NCI-H446 treated with DMSO at 0.1 percent for 48 hours (cell line): ENCODE data around the gene COL6A6.
A peak's percentile ranks its signal among the peaks of the same experiment; 100 is the strongest.
"Not testable (repeated sequence)": the region's sequence is repeated elsewhere in the genome, so short reads cannot be mapped to it uniquely, and the experiment has no call there.

ENCODE experiments used
- DNase-seq: peaks from one replicate; lab custom pipeline; 2025; lab: John Stamatoyannopoulos, UW

COL6A6 gene

DNA sequence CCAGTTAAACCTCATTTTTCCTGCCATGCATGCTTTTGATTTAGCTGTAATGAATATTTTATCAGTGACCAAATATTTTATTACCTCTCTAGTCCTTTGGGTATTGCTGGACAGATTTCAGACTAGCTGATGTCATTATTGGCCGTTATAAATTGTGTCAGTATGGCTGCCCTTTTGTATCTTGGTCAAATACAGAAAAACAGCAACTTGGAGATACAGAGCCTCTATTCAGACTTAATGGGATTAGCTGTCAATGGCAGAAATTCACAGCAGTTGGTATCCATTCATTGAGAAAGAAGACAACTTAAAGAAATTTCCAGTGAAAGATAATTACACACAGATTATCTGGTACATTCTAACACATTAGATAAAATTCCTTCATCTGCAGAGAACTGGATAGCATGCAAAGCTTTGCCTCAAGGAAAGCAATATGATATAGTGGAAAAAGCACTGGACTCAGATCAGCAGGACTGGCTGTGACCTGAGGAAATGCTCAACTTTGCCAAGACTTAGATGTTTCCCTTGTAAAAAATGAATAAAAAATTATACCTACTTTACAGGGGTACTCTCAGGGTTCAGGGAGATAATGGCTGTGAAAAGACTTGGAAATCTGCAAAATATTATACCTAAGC lies 20.8 kb downstream of the COL6A6 start:
- DNase-seq = no peak

DNA sequence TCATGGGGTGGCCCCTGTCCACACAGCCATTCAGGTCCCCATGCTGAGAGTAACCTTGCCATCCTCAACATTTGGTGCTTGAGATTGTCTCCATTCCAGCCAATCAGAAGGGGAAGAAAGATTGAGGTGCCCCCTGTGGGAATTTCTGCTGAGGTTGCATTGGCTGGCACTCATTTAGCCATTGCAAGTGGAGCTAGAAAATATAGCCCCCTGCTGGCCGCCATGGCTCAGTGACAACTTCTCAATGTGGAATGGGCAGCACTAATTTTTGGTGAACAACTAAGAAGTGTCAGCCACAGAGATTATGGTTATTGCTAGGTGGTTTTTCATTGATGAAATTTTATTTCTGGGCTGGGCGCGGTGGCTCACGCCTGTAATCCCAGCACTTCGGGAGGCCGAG lies 22.0 kb downstream of the COL6A6 start:
- DNase-seq = peak; percentile 19

DNA sequence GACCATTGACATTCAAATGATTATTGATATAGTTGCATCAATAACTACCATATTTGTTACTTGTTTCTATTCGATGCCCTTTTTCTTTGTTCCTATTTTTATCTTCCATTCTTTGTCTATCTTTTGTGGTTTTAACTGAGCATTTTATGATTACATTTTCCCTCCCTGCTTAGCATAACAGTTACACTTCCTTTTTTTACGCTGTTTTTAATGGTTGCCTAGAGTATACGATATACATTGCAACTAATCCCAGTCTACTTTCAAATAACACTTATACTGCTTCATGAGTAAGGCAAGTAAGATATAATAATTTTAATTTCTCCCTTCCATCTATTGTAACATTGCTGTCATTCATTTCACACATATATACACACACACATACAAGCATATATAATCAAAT lies 26.3 kb downstream of the COL6A6 start:
- no peak for DNase-seq

DNA sequence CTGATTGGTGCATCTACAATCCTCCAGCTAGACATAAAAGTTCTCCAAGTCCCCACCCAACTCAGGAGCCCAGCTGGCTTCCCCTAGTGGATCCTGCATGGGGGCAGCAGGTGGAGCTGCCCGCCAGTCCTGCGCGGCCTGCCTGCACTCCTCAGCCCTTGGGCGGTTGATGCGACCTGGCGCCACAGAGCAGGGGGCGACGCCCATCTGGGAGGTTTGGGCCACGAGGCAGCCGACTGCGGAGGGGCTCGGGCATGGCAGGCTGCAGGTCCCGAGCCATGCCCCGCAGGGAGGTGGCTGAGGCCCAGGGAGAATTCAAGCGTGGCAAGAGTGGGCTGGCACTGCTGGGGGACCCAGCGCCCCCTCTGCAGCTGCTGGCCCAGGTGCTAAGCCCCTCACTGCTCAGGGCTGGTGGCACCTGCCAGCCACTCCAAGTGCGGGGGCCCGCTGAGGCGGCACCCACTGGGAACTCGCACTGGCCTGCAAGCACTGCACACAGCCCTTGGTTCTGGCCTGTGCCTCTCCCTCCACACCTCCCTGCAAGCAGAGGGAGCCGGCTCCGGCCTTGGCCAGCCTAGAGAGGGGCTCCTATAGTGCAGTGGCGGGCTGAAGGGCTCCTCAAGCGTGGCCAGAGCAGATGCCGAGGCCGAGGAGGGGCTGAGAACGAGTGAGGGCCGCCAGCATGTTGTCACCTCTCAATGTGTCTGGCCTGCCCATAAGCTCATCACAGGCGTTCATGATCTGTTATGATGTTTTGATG lies 30.1 kb downstream of the COL6A6 start:
- no peak for DNase-seq

DNA sequence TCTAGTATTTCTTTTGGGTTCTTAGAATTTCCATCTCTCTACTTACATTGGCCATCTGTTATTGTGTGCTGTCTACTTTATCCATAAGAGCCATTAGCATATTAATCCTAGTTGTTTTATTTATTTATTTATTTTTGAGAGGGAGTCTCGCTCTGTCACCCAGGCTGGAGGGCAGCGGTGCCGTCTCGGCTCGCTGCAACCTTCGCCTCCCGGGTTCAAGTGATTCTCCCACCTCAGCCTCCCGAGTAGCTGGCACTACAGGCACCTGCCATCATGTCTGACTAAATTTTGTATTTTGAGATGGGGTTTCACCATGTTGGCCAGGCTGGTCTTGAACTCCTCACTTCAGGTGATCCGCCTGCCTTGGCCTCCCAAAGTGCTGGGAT lies 30.7 kb downstream of the COL6A6 start:
- not testable (repeated sequence) for DNase-seq

DNA sequence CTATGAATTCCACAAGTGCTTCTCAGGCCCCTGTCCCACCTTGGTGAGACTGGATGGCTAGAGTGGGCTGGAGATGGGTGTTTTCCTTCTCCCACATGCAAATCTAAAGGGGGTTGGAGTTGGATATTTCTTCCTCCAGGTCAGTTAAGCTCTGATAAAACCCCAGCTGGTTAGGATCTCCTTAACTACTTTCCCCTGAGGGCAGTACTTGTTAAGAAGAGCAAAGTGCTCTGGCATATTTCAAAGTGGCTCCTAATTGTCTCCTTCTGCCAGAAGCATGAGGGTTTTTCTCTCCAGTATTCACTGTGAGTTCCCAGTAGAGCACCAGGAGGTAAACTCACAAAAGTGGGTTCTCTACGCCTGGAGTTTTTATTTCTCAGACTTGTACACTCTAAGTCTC lies 31.4 kb downstream of the COL6A6 start:
- DNase-seq = no peak

DNA sequence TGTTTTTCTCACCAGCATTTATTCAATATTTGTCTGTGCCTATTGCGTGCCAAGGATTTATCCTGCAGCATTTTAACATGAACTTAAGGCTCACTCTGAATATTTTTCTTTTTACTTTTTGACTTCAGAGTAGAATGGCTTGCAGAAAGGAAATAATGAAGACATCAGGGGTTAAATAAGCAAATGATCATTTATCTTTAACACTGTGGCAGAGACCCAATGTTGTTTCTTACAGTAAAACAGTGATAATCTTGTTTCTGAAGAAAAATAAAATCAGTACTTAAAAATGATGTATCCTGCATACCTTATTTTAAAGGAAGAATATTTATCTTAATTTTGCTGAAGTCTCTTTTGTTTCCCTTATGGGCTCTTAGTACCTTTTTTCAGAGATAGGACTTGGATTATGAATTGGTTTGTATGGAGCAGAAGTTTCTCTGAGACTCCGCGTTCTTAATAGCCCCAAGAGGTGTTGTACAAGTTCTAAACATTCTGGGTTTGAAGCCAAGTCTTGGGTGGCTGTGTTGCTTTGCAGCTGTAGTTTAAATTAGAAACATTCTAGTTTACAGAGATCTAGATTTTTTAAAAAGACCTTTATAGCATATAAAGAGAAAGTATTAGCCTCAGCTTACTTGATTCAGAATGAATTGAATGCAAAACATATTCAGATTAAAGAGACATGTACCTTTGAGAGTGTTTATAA lies 40.5 kb downstream of the COL6A6 start:
- no peak for DNase-seq

DNA sequence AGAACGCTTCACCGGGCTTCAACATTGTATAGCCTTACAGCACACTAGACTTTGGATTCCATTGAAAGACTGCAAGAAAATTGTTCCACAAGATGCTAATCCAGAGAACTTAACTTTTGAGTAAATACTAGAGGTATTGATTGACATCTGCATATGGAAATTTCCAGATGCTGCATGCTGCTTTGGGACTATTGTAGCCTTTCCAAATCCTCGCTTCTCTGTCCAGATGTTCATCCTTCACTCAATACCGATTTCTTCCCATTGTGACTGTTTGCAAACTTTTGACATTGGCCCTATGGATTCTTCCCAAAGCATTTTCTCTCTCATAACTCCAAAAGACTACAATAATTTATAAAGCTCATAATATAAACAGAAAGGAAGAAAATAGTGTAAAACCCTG lies 41.4 kb downstream of the COL6A6 start:
- DNase-seq = no peak

DNA sequence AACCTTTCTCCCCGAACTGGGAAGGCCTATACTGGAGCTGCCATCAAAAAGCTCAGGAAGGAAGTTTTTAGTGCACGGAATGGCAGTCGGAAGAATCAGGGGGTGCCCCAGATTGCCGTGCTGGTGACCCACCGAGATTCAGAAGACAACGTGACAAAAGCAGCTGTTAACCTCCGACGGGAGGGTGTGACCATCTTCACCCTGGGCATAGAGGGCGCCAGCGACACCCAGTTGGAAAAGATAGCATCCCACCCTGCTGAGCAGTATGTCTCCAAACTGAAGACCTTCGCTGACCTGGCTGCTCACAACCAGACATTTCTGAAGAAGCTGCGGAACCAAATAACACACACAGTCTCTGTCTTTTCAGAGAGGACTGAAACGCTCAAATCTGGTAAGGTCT lies 48.2 kb downstream of the COL6A6 start:
- DNase-seq = no peak
